GM10248 (cell line): ENCODE results near the gene SH3GL3.

Experiments used
- CTCF ChIA-PET: fragments of 300-600 bp; sonication (Branson Sonifier 250); formaldehyde crosslinking; extraction: SDS; loops from one replicate; lab custom pipeline; 2021; ENCODE audit warnings: antibody characterized with exemption; lab: Yijun Ruan, JAX
- POLR2A ChIA-PET: fragments of 350-650 bp; sonication (Branson Sonifier 250); formaldehyde crosslinking; extraction: SDS; loops from one replicate; lab custom pipeline; 2020; ENCODE audit warnings: antibody characterized with exemption; lab: Yijun Ruan, JAX
- DNase-seq: peaks from one replicate; pipeline ENCODE4 v3.0.0; 2012; ENCODE audit errors: extremely low spot score
- CTCF ChIP-seq: IDR thresholded peaks from 2 replicates; pipeline ENCODE4 v1.5.1; 2012; ENCODE audit warnings: mild to moderate bottlenecking, low read depth; ENCODE audit errors: extremely low read depth, missing control alignments, control extremely low read depth

The SH3GL3 gene

GRCh38 chr15:83656192-83656591 lies 209.1 kb downstream of the SH3GL3 start:
- ChIA-PET CTCF (interaction anchor here (0.6 kb wide), 1 partner anchor 1043 kb away, joined by 3 read pairs; no protein-coding TSS in a partner anchor), POLR2A (no interaction called here)
- no peak for DNase-seq
- no peak for TF ChIP-seq CTCF

GRCh38 chr15:83656943-83657528 lies 209.9 kb downstream of the SH3GL3 start:
- CTCF ChIA-PET, result interaction anchor here (0.6 kb wide), 1 partner anchor 1044 kb away, joined by 3 read pairs; no protein-coding TSS in a partner anchor
- DNase-seq, result no peak
- no peak for TF ChIP-seq CTCF
- POLR2A ChIA-PET, result no interaction called here

GRCh38 chr15:83657549-83657948 lies 210.4 kb downstream of the SH3GL3 start:
- peak; percentile 15 for TF ChIP-seq CTCF
- ChIA-PET CTCF (interaction anchor here (1.5 kb wide), 1 partner anchor 11 kb away, joined by 4 read pairs; no protein-coding TSS in a partner anchor), POLR2A (no interaction called here)
- DNase-seq, result no peak

- ChIA-PET CTCF (interaction anchor here (0.6 to 1.5 kb wide), 2 partner anchors 13 to 56 kb away, joined by 3 to 4 read pairs; no protein-coding TSS in a partner anchor), POLR2A (no interaction called here)
- no peak for TF ChIP-seq CTCF
- no peak for DNase-seq
These were observed 211.6 kb downstream of the SH3GL3 start for GRCh38 chr15:83658430-83659416.

- ChIA-PET CTCF (interaction anchor here (0.6 kb wide), 1 partner anchor 56 kb away, joined by 3 read pairs; no protein-coding TSS in a partner anchor), POLR2A (no interaction called here)
- no peak for TF ChIP-seq CTCF
- no peak for DNase-seq
These were observed 212.3 kb downstream of the SH3GL3 start for GRCh38 chr15:83659417-83659812.

GRCh38 chr15:83665480-83665879 lies 218.3 kb downstream of the SH3GL3 start:
- POLR2A ChIA-PET, result no interaction called here
- TF ChIP-seq CTCF, result no peak
- CTCF ChIA-PET, result no interaction called here
- no peak for DNase-seq
